HEK293 (cell line): Measurements from ENCODE around the gene DSP.
A peak's percentile ranks its signal among the peaks of the same experiment; 100 is the strongest.

Experiments used
- EGR2 ChIP-seq: fragments of 450-650 bp; formaldehyde crosslinking; IDR thresholded peaks from 2 replicates; pipeline ENCODE4 v1.5.1; 2016; ENCODE audit warnings: low read depth, missing biosample characterization, missing genetic modification characterization
- GFI1B ChIP-seq: fragments of 450-650 bp; formaldehyde crosslinking; IDR thresholded peaks from 2 replicates; pipeline ENCODE4 v1.5.1; 2016; ENCODE audit warnings: missing biosample characterization, missing genetic modification characterization
- KLF7 ChIP-seq: fragments of 450-650 bp; formaldehyde crosslinking; IDR thresholded peaks from 2 replicates; pipeline ENCODE4 v1.5.1; 2016; ENCODE audit warnings: missing biosample characterization, missing genetic modification characterization, borderline replicate concordance
- KLF8 ChIP-seq: fragments of 450-650 bp; formaldehyde crosslinking; IDR thresholded peaks from 2 replicates; pipeline ENCODE4 v1.5.1; 2016; ENCODE audit warnings: missing biosample characterization, missing genetic modification characterization
- KLF9 ChIP-seq: fragments of 450-650 bp; formaldehyde crosslinking; IDR thresholded peaks from 2 replicates; pipeline ENCODE4 v1.5.1; 2016; ENCODE audit warnings: missing biosample characterization, missing genetic modification characterization, low read depth
- SALL2 ChIP-seq: fragments of 450-650 bp; formaldehyde crosslinking; IDR thresholded peaks from 2 replicates; pipeline ENCODE4 v1.5.0; 2017; ENCODE audit warnings: missing biosample characterization, mild to moderate bottlenecking, missing genetic modification characterization, borderline replicate concordance
- SETDB1 ChIP-seq: IDR thresholded peaks from one replicate; pipeline ENCODE4 v1.6.1; 2017; ENCODE audit warnings: mild to moderate bottlenecking, low read length, moderate library complexity, mixed read lengths; ENCODE audit not compliant: insufficient read length
- TSHZ1 ChIP-seq: fragments of 450-650 bp; formaldehyde crosslinking; IDR thresholded peaks from 2 replicates; pipeline ENCODE4 v1.5.1; 2016; ENCODE audit warnings: missing biosample characterization, missing genetic modification characterization, borderline replicate concordance
- WT1 ChIP-seq: fragments of 450-650 bp; formaldehyde crosslinking; IDR thresholded peaks from 2 replicates; pipeline ENCODE4 v1.5.1; 2016; ENCODE audit warnings: missing biosample characterization, missing genetic modification characterization
- YY2 ChIP-seq: fragments of 450-650 bp; formaldehyde crosslinking; IDR thresholded peaks from 2 replicates; pipeline ENCODE4 v1.5.1; 2016; ENCODE audit warnings: missing biosample characterization, missing genetic modification characterization
- ZBTB10 ChIP-seq: fragments of 450-650 bp; formaldehyde crosslinking; IDR thresholded peaks from 2 replicates; pipeline ENCODE4 v1.5.1; 2016; ENCODE audit warnings: missing biosample characterization, missing genetic modification characterization
- ZBTB6 ChIP-seq: fragments of 450-650 bp; formaldehyde crosslinking; IDR thresholded peaks from 2 replicates; pipeline ENCODE4 v1.5.1; 2017; ENCODE audit warnings: missing biosample characterization, missing genetic modification characterization
- ZFHX2 ChIP-seq: fragments of 450-650 bp; formaldehyde crosslinking; conservative IDR thresholded peaks from 2 replicates; pipeline ENCODE4 v1.5.1; 2016; ENCODE audit warnings: missing biosample characterization, missing genetic modification characterization
- ZIC2 ChIP-seq: fragments of 450-650 bp; formaldehyde crosslinking; IDR thresholded peaks from 2 replicates; pipeline ENCODE4 v1.5.1; 2016; ENCODE audit warnings: missing biosample characterization, missing genetic modification characterization
- ZNF133 ChIP-seq: fragments of 450-650 bp; formaldehyde crosslinking; IDR thresholded peaks from 2 replicates; pipeline ENCODE4 v1.5.1; 2016; ENCODE audit warnings: missing biosample characterization, missing genetic modification characterization
- ZNF24 ChIP-seq: fragments of 450-650 bp; formaldehyde crosslinking; IDR thresholded peaks from 2 replicates; pipeline ENCODE4 v1.5.1; 2016; ENCODE audit warnings: missing biosample characterization, missing genetic modification characterization
- ZNF433 ChIP-seq: fragments of 450-650 bp; formaldehyde crosslinking; IDR thresholded peaks from 2 replicates; pipeline ENCODE4 v1.5.1; 2016; ENCODE audit warnings: missing biosample characterization, missing genetic modification characterization, low read depth
- ZNF555 ChIP-seq: fragments of 450-650 bp; formaldehyde crosslinking; conservative IDR thresholded peaks from 2 replicates; pipeline ENCODE4 v1.5.1; 2017; ENCODE audit warnings: missing biosample characterization, mild to moderate bottlenecking, missing genetic modification characterization, inconsistent platforms
- ZNF558 ChIP-seq: fragments of 450-650 bp; formaldehyde crosslinking; IDR thresholded peaks from 2 replicates; pipeline ENCODE4 v1.5.1; 2016; ENCODE audit warnings: missing biosample characterization, missing genetic modification characterization
- ZNF560 ChIP-seq: fragments of 450-650 bp; formaldehyde crosslinking; IDR thresholded peaks from 2 replicates; pipeline ENCODE4 v1.5.1; 2017; ENCODE audit warnings: missing biosample characterization, missing genetic modification characterization, borderline replicate concordance
- ZNF580 ChIP-seq: fragments of 450-650 bp; formaldehyde crosslinking; IDR thresholded peaks from 2 replicates; pipeline ENCODE4 v1.5.1; 2016; ENCODE audit warnings: missing biosample characterization, missing genetic modification characterization
- ZNF585B ChIP-seq: fragments of 450-650 bp; formaldehyde crosslinking; IDR thresholded peaks from 2 replicates; pipeline ENCODE4 v1.5.1; 2016; ENCODE audit warnings: missing biosample characterization, missing genetic modification characterization
- ZNF600 ChIP-seq: fragments of 450-650 bp; formaldehyde crosslinking; IDR thresholded peaks from 2 replicates; pipeline ENCODE4 v1.5.1; 2016; ENCODE audit warnings: missing biosample characterization, missing genetic modification characterization
- ZNF677 ChIP-seq: fragments of 450-650 bp; IDR thresholded peaks from 2 replicates; pipeline ENCODE4 v1.5.0; 2018; ENCODE audit warnings: missing biosample characterization, mild to moderate bottlenecking, missing genetic modification characterization, moderate library complexity
- ZSCAN16 ChIP-seq: fragments of 450-650 bp; formaldehyde crosslinking; IDR thresholded peaks from 2 replicates; pipeline ENCODE4 v1.5.1; 2016; ENCODE audit warnings: missing biosample characterization, missing genetic modification characterization
- ZSCAN23 ChIP-seq: fragments of 450-650 bp; formaldehyde crosslinking; IDR thresholded peaks from 2 replicates; pipeline ENCODE4 v1.5.1; 2016; ENCODE audit warnings: missing biosample characterization, missing genetic modification characterization
- ZXDB ChIP-seq: fragments of 450-650 bp; formaldehyde crosslinking; IDR thresholded peaks from 2 replicates; pipeline ENCODE4 v1.5.1; 2016; ENCODE audit warnings: missing biosample characterization, missing genetic modification characterization
- TF ChIP-seq, protein P1 (sequence below): fragments of 450-650 bp; formaldehyde crosslinking; IDR thresholded peaks from 2 replicates; pipeline ENCODE4 v1.5.1; 2016; ENCODE audit warnings: missing biosample characterization, missing genetic modification characterization, low read depth
- TF ChIP-seq, protein P2 (sequence below): sonication (generic); formaldehyde crosslinking; IDR thresholded peaks from 2 replicates; pipeline ENCODE4 v1.8.1; 2022; ENCODE audit warnings: mild to moderate bottlenecking, moderate library complexity, missing genetic modification reagents

Gene DSP

GRCh38 chr6:7541175-7542064 is at the start of gene DSP (continued):
- TF ChIP-seq ZNF24 (tag by site-specific recombination) (no peak), ZBTB10 (tag by site-specific recombination) (peak; percentile 65), WT1 (tag by site-specific recombination) (no peak; the same call in 1 of the 2 replicates), ZNF585B (tag by site-specific recombination) (no peak), ZNF555 (tag by site-specific recombination) (no peak), ZNF558 (no peak), TSHZ1 (tag by site-specific recombination) (peak; percentile 44; the same call in 1 of the 2 replicates), GFI1B (tag by site-specific recombination) (no peak), KLF8 (peak; percentile 96), ZIC2 (tag by site-specific recombination) (peak; percentile 49), KLF9 (tag by site-specific recombination) (peak; percentile 71; the same call in 1 of the 2 replicates), YY2 (peak; percentile 31; the same call in 1 of the 2 replicates), ZBTB6 (no peak), ZFHX2 (tag by site-specific recombination) (peak; percentile 56; the same call in 1 of the 2 replicates), ZNF600 (peak; percentile 96), ZNF580 (tag by site-specific recombination) (0 out of 2 replicates have a peak, but pooled peaks have one; percentile 12), EGR2 (tag by site-specific recombination) (peak; percentile 18), KLF7 (tag by site-specific recombination) (peak; percentile 82; the same call in 1 of the 2 replicates), SALL2 (tag by site-specific recombination) (no peak), SETDB1 (no peak), ZNF433 (tag by site-specific recombination) (no peak), ZSCAN23 (no peak), ZSCAN16 (tag by site-specific recombination) (0 out of 2 replicates have a peak, but pooled peaks have one; percentile 35), ZXDB (tag by site-specific recombination) (peak; percentile 45; the same call in 1 of the 2 replicates), ZNF560 (no peak), ZNF133 (peak; percentile 10; the same call in 1 of the 2 replicates), ZNF677 (tag by site-specific recombination) (no peak)
- TF ChIP-seq, protein P1, sequence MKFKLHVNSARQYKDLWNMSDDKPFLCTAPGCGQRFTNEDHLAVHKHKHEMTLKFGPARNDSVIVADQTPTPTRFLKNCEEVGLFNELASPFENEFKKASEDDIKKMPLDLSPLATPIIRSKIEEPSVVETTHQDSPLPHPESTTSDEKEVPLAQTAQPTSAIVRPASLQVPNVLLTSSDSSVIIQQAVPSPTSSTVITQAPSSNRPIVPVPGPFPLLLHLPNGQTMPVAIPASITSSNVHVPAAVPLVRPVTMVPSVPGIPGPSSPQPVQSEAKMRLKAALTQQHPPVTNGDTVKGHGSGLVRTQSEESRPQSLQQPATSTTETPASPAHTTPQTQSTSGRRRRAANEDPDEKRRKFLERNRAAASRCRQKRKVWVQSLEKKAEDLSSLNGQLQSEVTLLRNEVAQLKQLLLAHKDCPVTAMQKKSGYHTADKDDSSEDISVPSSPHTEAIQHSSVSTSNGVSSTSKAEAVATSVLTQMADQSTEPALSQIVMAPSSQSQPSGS (tag by site-specific recombination): no peak
- TF ChIP-seq, protein P2, sequence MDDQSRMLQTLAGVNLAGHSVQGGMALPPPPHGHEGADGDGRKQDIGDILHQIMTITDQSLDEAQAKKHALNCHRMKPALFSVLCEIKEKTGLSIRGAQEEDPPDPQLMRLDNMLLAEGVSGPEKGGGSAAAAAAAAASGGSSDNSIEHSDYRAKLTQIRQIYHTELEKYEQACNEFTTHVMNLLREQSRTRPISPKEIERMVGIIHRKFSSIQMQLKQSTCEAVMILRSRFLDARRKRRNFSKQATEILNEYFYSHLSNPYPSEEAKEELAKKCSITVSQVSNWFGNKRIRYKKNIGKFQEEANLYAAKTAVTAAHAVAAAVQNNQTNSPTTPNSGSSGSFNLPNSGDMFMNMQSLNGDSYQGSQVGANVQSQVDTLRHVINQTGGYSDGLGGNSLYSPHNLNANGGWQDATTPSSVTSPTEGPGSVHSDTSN (CRISPR knock-in tag): peak; percentile 86
